Stimulated activated naive CD4-positive, alpha-beta T cell (primary cell): Measurements from ENCODE around the gene GPATCH2.
"Not testable (repeated sequence)": the region's sequence is repeated elsewhere in the genome, so short reads cannot be mapped to it uniquely, and the experiment has no call there.

Experiments used
- DNase-seq, 6 experiments: peaks; one replicate each; lab custom pipeline; 2025; lab: John Stamatoyannopoulos, UW

Gene GPATCH2

DNA sequence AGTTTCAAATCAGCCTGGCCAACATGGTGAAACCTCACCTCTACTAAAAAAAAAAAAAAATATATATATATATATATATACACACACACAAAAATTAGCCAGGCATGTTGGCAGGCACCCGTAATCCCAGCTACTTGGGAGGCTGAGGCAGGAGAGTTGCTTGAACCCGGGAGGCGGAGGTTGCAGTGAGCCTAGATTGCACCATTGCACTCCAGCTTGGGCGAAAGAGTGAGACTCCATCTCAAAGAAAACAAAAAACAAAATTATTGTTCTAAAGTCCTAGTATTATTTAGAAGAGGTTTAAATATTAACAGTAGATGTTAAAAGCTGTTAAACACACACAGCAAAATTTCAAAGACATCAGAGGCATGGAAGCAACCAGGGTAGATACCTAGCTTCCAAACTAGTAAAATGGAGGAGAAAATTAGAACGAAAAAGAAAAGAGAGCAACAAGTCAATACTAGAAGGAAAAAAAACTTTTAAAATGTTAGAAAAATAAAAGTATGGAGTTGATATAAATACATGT, 46.5 kb downstream of the GPATCH2 start:
- not testable (repeated sequence) for DNase-seq

DNA sequence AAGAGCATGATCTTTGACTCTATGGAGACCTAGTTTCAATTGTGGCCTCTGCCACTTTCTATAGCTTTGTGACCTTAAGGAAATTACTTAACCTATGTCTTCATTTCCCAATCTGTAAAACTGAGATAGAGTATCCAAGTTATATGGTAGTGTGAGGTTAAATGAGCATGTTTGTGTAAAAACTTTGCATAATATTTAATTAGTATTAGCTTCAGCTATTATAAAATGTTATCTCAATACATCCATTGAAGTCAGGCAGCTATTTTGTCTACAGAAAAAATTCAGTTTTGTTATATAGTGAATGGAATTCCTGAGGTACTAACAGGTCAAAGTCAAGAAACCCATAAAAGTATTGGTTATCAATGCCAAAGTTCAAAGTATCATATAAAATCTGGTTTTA, 53.6 kb downstream of the GPATCH2 start:
- DNase-seq, result no peak

DNA sequence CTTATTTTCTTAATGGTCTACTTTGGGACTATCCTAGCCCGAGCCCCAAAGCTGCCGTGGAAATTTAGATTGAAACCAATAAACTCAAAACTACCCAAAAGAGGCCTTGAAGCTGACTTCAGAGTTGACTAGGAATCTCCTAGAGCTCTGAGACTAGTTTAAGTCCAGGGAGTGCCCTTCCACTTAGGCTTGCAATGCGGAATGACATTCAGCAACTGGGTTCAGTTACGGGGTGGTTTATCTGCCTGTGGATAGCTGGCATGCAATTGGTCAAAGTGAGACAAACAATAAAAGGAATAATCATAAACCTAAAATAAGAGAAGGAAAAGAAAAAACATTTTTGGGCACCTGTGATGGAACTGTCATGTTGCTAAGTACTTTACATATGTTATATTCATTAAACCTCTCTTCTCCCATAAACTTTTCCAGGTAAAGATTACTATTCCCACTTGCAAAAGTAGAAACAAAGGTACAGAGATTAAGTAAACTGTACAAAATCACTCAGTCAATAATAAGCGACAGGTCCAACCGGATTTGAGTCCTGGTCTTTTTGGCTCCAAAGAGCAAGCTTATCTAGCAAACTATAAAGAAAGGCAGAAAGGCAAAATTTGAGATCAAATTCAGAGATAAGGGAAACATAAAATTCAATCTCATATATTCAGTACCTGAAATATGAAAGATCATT, 56.5 kb downstream of the GPATCH2 start:
- no peak for DNase-seq

DNA sequence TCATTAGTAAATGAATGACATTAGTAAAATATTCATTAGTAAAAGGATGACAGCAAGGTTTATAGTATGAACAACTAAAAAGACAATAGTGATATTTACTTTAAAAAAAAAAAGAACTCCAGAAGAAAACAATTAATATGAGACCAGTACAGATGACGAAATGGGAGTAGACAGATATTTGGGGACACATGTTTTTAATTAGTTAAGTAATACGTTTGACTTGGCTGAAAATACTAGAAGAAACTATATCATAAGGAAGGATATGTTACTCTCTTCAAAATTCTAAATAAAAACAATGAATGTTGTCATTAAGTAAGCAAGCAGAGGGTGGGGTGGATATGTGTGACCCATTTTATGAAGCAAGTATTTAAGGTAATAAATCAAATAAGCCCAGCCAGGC, 61.9 kb downstream of the GPATCH2 start:
- no peak for DNase-seq

DNA sequence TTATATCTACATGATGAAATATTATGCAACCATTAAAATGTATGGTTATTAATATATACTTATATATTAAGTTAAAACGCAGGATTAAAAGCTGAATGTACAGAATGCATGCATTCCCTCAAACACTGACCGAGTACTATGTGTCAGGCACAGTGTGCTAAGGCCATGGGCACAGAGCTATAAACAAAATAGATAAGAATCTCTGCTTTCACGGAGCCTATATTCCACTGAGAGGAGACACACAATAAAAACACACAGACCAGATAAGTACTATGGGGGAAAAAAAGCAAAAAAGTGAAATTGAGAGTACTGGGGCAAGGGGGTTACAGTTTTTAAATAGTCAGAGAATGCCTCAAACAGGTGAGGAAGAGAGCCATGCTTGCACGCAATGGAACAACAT, 62.7 kb downstream of the GPATCH2 start:
- DNase-seq, result no peak

DNA sequence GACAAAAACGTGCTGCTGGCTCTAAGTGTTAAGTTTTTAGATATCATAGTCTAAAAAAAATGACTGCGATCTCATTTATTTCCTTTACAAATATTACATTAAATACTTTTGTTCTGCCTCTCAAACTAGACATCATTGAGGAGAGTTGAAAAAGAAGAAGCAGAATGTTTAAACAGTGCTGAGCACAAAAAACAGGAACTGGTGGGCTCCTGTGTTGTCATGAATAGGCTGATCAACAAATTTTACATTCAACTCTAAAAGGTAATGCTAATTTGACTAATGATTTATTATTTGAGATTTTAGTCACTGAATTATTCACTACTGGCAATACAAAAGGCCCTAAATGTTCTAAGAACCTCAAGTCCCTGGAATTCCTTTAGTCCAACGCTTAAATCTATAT, 66.1 kb downstream of the GPATCH2 start:
- no peak for DNase-seq

DNA sequence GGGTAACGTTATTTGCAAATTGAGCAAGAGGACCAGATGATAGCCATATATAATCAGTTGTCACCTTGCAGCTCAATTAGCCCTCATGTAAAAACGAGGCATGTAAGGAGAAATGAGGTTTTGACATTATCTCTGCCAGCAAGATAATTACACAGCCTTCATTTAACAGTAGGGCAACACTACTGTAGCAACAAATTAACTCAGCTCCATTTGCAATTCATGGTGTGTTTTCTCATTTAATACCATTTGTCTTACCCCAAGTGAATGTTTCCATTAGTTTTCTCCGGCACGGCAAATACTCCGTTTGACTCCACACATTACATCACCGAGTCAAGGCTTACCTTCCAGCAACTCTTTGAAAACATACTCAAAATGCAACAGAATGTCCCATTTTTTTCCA, 66.7 kb downstream of the GPATCH2 start:
- no peak for DNase-seq

DNA sequence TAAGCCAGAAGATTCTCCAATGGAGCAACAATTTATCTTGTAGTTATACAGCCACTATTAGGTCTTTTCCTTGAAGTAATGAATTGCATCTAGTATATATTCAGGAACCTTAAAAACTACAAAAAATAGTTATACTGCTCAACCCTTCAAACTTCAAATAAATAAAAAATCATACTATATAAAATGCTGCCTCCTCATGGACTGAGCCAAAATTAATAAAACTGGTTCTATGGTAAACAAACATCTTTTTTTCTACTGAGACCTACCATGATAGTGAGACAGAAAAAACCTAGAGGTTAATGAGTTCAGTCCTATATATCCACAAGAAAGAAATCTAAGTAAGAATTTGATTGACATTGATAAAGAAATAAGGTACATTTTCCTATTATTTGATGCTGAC, 67.7 kb downstream of the GPATCH2 start:
- DNase-seq, result no peak

DNA sequence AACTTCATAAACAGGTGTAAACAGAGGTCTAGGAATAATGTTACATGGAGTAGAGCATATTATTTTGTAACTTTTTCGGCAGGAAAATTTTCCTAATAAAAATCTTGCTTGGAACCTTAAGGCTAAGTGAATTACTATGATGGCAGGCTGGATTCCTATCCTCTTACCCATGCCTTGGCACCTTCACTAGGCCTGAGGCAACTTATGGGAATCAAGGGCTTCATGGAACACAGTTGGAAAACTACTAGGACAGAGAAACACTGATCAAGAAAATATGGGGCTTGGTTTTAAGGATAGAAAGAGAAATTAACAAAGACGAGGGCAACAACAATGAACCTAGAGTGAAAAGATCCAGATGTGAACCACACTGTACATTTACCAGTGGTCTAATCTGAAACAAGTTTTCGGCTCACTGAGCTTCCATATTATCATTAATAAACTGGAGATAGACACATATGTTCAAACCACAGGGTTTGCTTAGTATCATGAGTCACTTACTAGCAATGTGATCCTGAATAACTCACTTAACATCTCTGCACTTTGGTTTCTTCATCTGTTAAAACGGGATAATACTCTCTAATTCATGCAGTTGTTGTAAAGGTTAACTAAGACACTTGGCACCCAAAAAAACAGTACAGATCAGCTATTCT, 68.5 kb downstream of the GPATCH2 start:
- no peak for DNase-seq

DNA sequence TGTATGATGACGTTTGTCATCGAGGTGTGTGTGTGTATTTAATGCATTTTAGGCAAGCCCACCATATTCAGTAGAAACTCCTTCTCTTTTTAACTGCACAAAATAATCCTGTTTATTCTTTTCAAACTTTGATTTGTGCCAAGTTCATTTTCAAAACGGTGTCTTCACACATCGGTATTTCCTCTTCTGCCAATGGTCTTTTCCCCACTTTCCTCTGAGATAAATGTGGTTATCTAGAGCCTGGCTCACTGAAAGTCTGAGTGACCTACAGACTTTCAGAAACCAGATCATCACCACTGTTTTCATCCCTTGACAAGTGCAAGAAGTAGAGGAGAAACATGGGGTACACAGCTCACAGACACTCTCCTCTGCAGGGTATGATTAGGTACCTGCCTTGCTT, 69.4 kb downstream of the GPATCH2 start:
- no peak for DNase-seq

DNA sequence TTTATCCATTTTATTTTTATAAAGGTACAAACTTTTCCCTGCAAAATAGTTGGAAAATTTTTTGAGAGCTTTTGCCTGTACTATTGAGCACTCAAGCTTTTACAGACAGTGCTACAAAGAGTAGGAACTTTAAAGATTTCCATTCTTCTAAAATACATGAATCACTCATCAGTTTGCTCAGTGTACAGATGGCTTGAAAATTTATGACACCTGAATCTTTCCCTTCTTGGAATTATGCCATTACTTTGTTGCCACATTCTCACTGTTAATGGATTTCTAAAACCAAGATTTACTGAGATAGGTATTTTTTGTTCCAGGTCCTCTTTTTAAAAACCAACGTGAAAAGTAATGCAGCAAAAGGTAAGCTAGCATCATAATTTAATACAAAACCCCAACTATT, 76.0 kb downstream of the GPATCH2 start:
- DNase-seq, result no peak

DNA sequence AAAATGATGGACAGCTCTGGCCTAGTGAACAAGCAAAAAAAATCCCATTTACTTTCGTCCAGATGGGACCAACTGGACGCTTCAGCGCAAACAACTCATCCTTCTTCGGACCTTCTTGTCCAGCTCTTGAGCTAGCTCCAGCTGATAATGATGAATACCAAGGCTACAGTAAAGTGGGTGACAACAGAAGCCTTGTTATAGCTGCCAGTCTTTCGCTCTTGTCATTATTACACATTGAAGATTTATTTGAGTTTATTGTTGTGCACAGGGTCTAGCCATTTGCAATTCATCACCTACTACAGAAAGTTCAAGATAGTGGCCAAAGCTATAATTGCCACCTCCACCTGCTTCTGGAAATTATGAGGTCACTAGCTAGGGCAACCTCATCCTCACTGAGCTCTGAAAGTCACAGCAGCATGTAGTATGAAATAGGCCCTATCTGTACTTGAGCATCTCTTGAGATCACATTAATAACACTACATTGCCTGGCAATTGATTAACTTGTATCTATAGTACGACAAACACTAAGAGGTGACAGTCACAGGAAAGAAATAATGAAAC, 76.9 kb downstream of the GPATCH2 start:
- DNase-seq, result no peak

DNA sequence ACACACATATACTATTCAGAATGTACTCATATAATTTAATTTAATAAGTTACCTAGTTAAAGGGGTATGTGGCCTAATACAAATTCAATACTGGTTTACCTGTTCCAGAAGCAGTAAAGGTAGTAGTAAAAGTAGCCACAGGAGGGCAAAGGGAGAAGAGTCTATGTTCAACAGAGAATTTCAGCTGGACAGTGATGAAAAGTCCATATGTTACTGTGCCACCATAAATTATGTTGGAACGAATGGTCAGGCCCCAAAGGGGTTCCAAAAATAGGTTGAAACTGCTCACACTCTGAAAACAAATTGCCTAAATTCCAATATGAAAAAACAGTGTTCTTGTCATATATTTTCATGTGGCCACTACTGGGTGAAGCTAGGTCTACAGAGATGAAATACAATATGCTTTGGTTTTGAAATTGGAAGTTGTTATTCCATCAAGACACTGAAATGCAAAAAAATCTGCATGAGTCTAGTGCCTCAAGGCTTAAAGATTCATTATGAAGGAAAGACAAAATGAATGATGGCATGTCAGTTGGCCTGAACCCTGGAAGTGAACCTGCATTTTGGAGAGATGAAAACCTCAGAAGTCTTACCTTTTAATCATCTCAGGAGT, 78.4 kb downstream of the GPATCH2 start:
- no peak for DNase-seq

DNA sequence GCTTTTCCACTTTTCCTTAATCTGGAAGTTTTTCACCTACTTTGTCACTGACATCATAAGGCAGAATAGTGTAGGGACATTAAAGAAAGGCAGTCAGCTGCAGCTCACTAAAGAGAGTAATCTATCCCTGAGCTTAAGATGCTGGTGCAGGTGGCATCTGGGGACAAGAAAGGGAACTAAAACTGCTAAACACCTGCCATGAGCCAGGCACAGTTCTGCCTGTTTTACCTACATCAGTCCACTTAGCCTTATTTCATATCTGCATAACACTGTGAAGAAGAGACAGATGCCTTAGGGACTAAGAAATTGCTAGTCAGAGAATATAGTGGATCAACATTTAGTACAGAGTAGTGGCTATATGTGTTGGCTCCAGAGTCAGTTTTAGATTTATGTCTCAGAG, 88.1 kb downstream of the GPATCH2 start:
- no peak for DNase-seq

DNA sequence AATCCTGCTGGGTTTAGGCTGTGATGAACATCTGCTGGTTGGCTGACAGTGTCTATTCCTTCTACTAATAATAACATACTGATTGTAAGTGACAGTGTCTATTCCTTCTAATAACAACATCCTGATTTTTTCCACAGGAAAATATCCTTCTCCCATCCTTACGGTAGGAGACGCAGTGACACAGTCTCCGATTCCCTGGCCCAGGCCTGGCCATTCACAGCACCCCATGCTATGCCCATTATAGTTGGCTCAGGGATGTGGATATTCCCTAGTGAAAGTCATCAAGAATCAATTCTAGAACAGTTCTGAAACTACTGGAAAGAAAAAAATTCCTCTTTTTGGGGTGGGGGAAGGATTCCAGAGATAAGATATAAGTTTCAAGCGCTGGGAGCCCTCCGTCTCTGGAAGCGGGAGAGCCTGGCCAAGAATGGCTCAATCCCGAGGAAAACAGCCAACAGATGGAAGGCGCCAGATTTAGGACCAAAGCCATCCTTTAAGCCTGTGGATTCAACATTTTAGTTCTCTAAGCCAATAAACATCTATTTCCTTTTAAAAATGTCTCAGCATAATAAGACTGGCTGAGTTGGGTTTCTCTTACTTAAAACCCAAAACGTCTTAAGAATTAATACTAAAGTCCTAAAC, 88.6 kb downstream of the GPATCH2 start:
- DNase-seq, result no peak

DNA sequence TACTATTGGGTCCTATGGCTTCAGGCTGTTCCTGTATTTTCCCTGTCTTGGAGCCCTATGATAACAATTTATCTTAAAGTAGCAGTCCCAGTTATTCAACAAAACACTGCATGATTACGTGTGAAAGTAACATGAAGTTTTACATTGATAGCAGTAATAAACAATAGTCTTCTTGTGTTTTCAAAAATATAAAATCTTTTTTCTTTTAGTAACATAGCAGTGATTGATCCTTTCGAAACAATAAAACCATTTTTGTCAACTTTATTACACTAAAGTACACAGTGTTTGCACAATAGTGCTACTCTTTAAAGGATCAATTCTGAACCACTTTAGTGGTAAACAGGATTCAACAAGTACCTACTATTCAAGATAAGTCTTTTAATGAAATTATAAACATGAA, 90.6 kb downstream of the GPATCH2 start:
- DNase-seq, result no peak

DNA sequence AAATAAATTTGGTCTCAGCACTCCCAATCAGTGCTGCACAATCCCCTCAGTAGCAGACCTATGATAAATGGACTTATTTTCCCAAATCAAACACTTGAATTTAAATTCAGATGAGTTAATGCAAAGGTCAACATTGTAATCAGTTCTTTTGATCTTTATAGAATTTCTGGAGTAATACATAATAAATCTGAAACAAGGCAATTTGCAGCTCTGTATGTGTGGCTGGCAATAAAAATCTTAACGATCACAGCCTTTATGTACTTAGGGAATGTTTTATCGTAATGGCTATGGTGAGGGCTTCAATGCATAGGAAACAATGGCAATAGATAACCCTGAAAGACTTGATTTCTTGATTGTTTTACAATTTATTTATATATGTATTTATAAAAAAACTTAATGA, 91.4 kb downstream of the GPATCH2 start:
- DNase-seq, result no peak

DNA sequence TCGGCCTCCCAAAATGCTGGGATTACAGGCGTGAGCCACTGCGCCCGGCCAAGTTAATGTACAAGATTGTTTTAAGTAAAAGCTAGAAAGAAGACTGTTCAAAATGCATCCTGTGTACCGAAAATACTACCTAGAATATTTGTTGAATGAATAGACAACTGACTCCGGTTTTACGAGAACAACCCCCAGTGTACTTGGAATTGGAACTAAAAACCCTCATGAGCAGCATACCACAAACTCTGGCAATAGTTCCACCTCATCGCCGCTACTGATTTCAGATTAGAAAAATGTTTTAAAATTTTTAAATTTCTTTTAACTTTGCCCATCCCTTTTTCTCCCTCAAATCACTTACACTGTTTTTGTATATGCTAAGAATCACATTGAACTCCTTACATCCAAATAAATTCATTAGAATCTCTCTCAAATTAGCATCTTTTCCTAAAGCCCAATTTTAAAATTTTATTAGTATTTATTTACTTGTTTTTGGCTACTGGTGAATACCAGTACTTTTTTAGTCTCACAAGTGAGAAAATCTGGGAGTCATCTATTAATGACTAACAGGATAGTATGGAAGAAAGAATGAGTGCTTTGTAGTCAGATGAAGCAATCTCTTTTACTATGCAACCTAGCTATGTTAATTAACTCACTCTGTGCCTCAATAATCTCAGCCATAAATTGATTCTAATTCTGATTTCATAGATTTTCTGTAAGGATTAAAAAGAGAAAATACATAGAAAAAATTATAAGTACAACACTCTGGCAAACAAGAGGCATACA, 95.1 kb downstream of the GPATCH2 start:
- no peak for DNase-seq

DNA sequence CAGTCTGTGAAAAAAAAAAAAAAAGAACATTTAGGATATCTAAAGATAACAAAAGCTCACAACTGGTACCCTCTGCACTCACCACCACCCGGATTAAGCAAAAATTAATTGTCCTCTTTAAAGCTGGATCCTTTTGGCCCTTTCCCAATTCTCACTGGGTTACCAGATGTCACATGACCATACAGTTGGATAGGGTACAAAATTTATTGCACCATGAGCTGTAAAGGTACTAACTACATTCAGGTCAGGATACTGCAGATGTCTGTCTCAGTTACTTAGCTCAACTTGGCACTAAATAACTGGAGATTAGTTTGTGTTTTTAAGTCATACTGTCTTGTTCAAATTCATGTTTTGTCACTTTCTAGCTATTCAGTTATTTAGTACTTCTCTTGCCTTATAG, 96.3 kb downstream of the GPATCH2 start:
- DNase-seq, result no peak

DNA sequence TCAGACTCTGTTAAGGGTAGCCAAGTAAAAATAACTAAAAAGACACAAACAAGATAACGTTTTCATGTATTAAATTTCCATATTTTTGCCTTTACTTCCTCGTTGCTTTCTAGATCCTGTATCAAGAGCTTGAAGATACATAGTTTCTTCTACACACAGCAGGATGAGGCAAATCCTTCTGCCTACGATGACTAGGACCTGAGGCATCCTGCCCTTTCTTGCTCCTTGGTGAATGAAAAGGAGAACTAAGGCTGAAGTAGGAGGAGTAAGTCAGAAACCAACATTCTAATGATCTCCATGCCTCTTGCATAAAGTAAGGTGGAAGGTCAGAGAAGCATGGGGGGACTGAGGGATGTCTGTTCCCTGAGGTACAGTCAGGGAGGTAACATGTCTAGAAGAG, 102.6 kb downstream of the GPATCH2 start:
- DNase-seq, result no peak

DNA sequence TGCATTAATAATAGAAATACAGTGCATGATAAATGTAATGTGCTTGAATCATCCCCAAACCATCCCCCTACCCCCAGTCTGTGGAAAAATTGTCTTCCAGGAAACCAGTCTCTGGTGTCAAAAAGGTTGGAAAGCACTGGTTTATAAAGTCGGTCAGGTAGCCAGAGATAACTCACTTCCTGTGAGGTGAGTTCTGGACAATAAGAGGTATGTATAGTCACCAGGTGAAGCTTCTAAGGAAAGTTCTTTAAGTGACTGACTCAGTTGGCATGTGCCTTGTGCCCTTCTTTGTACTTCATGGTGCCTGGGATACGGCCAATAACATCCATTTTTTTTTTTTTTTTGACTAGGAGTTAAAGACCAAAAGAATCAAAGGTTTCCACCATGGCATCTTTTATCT, 103.7 kb downstream of the GPATCH2 start:
- no peak for DNase-seq

DNA sequence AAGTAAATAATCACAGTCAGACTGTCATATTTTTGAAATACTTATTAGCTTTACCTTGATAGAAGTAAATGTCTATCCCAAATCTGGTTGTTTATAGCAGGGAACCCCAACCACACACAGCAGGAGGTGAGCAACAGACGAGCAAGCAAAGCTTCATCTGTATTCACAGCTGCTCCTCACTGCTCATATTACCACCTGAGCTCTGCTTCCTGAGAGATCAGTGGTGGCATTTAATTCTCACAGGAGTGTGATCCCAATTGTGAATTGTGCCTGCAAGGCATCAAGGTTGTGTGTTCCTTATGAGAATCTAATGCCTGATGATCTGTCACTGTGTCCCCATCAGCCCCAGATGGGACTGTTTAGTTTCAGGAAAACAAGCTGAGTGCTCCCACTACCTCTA, 104.3 kb downstream of the GPATCH2 start:
- DNase-seq, result no peak
